HG03135 (cell line): Measurements from ENCODE around the gene BAIAP2L1.
A peak's percentile ranks its signal among the peaks of the same experiment; 100 is the strongest.
"Not testable (repeated sequence)": the region's sequence is repeated elsewhere in the genome, so short reads cannot be mapped to it uniquely, and the experiment has no call there.

Experiments used
- ATAC-seq: cut with Tn5 transposase; IDR thresholded peaks from one replicate; pipeline ENCODE4 v1.9.1; 2021; ENCODE audit warnings: mild to moderate bottlenecking, moderate library complexity; ENCODE audit not compliant: unreplicated experiment

BAIAP2L1 gene, protein sequence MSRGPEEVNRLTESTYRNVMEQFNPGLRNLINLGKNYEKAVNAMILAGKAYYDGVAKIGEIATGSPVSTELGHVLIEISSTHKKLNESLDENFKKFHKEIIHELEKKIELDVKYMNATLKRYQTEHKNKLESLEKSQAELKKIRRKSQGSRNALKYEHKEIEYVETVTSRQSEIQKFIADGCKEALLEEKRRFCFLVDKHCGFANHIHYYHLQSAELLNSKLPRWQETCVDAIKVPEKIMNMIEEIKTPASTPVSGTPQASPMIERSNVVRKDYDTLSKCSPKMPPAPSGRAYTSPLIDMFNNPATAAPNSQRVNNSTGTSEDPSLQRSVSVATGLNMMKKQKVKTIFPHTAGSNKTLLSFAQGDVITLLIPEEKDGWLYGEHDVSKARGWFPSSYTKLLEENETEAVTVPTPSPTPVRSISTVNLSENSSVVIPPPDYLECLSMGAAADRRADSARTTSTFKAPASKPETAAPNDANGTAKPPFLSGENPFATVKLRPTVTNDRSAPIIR

DNA sequence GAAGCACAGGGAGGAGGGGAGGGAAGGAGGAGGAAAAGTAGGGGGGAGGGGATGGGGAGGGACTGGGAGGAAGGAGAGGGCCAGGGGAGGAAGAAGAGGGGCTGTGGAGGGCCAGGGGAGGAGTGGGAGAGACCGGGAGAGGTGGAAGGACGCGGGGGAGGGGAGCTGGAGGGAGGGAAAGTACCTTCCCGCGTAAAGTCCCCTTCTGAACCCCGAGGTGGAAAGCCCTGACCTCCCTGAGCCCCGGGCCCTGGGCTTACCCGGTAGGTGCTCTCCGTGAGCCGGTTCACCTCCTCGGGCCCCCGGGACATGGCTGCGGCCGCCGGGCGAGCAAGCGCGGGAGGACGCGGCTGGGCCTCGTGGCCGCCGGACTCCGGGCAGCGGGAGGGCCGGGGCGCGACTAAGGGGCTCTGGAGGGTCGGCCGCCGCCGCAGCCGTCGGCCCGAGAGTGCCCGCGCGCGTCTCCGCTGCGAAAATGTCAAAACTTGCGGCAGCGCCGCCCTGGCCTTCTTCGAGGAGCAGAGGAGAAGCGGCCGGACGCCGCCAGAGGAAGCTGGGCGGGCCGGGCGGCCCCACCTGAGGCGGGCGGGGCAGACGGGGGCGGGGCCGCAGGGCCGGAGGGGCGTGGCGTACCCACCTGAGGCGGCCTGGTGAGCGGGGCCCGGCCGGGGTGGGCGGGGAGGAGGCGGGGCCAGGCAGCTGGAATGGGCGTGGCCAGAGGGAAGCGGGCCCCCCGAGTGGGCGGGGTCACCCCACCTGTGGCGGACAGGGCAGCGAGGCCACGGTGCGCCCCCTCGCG, at the start of gene BAIAP2L1:
Gene BAIAP2L1 (minus strand): TSS at position 549 of the 799 bp plus-strand sequence. CDS start 238 bp downstream, at position 311.
- peak; percentile 78 for ATAC-seq

DNA sequence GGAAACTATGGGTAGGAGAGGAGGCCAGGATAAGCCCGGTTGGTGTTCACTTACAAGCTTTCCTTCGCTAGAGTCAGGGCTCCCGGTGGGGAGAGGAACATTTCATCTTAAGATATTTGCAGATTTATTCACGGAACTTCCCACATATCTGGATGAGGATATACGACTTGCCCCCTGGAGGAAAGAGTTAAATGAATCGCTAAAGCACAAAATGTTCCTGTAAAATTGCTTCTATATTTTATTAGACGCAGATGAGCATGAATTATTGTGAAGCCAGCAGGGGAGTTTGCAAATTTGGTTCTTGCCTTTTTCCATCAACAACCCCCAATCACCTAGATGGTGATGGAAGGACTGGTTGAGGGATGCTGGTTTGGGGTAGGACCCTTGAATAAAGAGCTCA, 47.9 kb upstream of the BAIAP2L1 start:
- ATAC-seq = no peak

DNA sequence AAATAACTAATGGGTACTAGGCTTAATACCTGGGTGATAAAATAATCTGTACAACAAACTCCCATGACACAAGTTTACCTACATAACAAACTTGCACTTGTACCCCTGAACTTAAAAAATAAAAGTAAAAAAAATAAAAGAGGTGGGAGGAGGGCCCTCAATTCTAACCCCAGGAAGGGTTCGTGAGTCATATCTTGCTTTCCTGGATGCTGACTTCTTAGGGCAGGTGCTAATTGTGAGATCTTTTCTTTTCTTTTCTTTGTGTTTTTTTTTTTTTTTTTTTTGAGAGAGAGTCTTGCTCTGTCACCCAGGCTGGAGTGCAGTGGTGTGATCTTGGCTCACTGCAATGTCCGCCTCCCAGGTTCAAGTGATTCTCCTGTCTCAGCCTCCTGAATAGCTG, 40.1 kb upstream of the BAIAP2L1 start:
- ATAC-seq = not testable (repeated sequence)

DNA sequence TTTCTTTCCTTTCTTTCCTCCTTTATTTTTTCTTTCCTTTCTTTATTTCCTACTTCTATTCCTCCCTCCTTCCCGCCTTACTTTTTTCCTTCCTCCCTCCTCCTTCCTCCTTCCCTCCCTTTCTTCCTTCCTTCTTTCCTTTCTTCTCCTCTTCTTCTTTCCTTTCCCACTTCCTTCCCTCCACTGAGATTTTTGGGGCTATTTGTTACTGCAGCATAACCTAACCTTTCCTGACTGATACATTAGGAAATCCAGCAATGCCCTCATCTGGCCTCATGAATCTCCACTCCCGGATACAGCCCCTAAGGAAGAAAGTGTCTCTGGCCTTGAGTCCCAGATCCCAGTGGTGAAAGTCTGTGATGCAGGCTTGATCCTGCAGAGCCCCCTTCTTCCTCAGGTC, 38.6 kb upstream of the BAIAP2L1 start:
- ATAC-seq = no peak

DNA sequence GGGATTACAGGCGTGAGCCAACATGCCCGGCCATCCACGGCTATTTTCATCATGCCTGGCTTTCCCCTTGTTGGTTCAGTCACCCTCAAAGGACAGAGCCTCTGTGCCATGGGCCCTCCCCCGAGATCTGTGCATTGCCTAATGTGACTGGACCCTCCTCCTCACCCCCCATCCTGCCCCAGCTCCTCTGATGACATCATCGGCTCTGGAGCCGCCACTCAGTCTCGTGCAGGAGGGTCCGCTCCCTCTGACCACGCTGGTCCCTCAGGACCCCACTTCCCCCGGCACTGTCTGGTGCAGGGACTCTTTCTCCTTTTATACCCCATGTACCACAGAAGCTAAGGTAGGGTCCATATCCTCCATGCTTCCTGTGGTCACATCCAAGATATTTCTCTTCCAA, 33.2 kb upstream of the BAIAP2L1 start:
- no peak for ATAC-seq

DNA sequence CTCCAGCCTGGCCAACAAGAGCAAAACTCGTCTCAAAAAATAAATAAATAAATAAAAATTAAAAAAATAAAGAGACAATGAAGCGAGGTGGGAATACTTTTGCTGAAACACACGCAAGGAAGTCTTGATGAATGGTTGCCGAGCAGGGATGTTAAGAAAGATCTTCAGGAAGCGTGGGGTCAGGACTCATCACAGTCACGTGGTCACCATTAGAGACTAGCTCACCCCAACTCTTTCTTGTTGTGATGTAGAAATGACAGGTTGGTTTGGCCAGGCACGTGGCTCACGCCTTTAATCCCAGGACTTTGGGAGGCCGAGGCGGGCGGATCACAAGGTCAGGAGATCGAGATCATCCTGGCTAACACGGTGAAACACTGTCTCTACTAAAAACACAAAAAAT, 28.9 kb upstream of the BAIAP2L1 start:
- no peak for ATAC-seq

DNA sequence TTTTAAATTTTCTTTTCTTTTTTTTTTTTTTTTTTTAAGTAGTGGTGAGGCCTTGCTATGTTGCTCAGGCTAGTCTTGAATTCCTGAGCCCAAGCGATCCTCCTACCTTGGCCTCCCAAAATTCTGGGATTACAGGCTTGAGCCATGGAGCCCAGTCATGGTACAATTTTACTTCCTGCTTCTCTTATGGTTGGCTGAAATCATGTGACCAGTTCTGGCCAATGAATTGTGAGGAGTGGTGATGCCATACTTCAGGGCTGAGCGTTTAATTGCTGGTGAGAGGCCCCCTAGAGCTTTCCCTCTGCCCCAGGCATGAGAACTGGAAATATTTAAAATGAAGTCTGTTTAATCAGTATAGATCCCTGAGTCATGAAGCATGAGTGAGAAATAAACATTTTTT, 22.2 kb upstream of the BAIAP2L1 start:
- ATAC-seq = no peak

DNA sequence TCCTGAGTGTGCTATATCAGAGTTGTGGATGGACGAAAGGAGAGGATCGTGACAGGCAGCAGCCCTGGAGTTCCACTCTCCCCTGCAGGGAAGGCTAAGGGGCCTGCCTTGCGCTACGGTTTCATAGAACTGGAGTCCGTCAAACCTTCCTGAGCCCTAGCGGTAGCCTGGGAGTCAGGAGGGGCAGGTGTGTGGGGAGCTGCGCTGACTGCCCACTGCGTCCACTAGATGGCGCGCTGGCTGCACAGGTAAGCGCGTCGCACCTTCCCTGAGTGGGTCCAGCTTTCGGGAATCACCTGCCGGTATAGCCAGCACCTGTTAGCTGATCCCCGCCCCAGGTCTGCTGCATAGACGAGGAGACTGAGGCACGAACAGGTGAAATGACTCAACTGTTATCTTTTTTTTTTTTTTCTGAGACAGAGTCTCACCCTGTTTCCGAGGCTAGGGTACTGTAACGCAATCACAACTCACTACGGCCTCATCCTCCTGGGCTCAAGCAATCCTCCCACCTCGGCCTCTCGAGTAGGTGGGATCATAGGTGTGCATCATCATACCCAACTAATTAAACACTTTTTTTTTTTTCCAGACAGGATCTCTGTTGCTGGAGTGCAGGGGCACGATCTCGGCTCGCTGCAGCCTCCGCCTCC, 20.2 kb upstream of the BAIAP2L1 start:
- ATAC-seq = no peak

DNA sequence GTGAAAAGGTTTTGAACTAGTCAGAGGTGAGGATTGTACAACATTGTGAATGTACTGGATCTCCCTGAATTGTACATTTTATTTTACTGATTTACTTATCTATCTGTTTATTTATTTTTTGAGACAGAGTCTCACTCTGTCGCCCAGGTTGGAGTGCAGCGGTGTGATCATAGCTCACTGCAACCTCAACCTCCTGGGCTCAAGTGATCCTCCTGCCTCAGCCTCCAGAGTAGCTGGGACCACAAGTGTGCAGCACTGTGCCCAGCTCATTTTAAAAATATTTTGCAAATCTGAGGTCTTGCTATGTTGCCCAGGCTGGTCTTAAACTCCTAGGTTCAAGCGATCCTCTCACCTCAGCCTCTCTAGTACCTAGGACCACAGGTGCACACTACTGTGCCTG, 19.1 kb upstream of the BAIAP2L1 start:
- not testable (repeated sequence) for ATAC-seq

DNA sequence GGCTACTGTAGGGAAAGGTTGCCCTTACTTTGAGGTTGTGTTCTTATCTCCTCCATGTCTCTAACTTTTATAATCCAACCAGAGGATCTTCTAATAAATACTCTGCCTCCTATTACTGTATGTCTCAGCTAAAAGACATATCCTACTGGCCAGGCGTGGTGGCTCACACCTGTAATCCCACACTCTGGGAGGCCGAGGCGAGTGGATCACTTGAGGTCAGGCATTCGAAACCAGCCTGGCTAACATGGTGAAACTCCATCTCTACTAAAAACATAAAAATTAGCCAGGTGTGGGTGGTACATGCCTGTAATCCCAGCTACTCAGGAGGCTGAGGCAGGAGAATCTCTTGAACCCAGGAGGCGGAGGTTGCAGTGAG, 18.4 kb upstream of the BAIAP2L1 start:
- ATAC-seq = not testable (repeated sequence)

DNA sequence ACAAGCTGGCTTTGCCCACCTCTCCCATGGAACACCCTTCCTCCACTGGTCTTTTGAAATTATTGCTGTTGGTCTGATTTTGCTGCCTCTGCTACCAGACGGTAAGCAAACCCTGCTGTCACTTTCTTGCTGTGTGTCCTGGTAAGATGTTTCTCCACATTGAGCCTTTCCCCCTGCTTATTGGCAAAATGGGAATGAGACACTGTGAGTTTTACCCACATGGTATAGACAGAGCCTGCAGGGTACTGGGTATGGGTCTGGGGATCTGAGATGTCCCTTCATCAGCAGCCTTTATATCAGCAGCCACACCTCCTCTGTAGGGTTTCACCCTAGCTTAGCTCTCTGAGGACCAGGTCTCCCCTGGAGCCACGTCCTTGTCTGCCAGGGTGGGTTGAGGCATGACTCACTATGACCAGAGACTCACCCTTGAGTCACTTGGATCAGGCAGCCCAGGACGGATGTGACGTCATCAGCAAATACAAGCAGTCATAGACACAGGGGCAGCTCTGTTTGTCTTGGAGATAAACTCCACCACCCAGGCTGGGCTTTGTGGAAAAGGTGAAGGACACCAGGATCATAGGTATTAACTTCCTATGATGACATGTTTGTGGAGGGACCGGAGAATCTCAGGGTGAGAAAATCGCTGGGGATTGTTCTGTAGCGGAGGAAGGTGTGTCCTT, 17.9 kb upstream of the BAIAP2L1 start:
- ATAC-seq = no peak

DNA sequence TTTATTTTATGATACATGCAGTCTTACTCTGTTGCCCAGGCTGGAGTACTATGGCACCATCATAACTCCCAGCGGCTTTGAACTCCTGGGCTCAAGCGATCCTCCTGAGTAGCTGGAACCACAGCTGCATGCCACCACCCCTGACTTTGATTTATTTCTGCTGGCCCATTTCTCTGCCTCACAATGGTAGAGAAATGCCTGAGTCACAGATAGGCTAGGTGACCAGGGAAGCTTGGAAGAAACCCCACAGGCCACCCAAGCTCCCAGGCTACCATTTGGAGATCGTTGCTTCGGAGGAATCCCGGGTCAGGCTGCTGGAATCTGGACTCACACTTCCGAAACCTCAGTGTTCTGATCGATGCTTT, 17.4 kb upstream of the BAIAP2L1 start:
- no peak for ATAC-seq

DNA sequence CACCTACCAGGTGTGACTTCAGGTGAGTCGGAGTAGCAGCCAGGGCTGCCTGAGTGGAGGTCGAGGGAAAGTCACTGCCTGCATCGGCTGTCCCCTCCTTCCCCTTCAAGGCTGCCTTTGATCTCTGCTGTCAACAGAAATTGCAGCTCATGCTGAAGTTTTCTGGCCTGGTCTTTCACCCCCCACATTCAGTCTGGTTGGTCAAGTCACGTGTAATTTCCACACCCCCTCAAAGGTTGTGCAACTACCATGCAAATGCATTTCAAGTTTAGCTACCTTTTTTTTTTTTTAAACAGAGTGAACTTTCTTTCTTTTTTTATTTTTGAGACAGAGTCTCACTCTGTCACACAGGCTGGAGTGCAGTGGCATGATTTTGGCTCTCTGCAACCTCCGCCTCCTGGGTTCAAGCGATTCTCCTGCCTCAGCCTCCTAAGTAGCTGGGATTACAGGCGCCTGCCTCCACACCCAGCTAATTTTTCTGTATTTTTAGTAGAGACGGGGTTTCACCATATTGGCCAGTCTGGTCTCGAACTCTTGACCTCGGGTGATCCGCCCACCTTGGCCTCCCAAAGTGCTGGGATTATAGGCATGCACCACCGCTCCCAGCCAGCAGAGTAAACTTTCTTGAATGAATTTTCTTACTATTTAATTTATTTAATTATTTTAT, 16.8 kb upstream of the BAIAP2L1 start:
- ATAC-seq = not testable (repeated sequence)

DNA sequence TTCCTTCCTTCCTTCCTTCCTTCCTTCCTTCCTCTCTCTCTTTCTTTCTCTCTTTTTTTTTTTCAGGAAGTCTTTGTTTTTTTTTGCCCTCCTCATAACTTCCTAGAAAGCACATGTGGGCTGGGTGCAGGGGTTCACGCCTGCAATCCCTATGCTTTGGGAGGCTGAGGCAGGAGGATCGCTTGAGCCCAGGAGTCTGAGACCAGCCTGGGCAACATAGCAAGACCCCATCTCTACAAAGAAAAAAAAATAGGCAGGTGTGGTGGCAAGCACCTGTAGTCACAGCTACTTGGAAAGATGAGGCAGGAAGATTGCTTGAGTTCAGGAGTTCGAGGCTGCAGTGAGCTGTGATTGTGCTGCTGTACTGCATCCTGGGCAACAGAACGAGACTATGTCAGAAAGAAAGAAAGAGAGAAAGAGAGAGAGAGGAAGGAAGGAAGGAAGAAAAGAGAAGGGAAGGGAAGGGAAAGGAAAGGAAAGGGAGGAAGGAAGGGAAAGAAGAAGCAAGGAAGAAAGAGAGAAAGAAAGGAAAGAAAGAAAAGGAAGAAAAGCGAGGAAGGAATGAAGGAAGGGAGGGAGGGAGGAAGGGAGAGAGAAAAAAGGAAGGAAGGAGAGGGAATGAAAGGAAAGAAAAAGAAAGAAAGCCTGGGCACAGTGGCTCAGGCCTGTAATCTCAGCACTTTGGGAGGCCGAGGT, 13.5 kb upstream of the BAIAP2L1 start:
- no peak for ATAC-seq

DNA sequence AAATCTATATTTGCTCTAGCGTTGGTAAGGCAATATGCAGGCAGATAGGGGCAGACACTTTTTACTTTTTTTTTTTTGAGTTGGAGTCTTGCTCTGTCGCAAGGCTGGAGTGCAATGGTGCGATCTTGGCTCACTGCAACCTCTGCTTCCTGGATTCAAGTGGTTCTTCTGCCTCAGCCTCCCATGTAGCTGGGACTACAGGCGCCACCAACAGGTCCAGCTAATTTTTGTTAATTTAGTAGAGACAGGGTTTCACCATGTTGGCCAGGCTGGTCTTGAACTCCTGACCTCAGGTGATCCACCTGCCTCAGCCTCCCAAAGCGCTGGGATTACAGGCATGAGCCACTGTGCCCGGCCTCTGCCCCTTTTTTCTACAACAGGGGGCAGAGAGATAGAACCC, 12.8 kb upstream of the BAIAP2L1 start:
- not testable (repeated sequence) for ATAC-seq

DNA sequence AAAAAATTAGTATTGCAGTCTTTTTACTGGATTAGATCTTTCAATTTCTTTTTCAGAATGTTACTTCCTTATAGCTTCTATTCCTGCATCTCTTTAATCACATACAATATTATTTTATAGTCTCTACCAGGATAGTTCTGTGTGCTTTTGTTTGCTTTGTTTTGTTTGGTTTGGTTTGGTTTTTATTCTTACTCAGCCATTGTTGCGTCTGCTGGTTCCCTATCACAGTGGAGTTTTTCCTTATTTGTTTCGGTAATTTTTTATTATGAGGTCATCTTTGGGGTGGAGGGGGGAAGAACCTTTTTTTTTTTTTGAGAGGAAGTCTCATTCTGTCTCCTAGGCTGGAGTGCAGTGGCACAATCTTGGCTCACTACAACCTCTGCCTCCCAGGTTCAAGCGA, 9.0 kb upstream of the BAIAP2L1 start:
- ATAC-seq = no peak

DNA sequence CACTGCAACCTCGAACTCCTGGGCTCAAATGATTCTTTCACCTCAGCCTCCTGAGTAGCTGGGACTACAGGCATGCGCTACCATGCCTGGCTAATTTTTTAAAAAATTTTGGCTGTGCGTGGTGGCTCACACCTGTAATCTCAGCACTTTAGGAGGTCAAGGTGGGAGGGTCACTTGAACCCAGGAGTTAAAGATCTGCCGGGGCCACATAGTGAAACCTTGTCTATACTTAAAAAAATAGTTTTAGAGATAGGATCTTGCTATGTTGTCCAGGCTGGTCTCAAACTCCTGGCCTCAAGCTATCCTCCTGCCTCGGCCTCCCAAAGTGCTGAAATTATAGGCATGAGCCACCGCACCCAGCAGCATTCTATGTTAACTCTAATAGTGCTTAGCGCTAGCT, 7.3 kb upstream of the BAIAP2L1 start:
- not testable (repeated sequence) for ATAC-seq

DNA sequence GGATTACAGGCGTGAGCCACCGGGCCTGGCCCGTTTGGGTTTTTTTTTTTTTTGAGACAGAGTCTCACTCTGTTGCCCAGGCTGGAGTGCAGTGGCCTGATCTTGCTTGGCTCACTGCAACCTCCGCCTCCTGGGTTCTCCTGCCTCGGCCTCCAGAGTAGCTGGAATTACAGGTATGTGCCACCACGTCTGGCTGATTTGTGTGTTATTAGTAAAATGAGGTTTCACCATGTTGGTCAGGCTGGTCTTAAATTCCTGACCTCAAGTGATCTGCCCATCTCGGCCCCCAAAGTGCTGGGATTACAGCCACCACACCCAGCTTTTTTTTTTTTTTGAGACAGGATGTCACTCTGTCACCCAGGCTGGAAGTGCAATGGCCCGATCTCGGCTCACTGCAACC, 5.9 kb upstream of the BAIAP2L1 start:
- no peak for ATAC-seq

DNA sequence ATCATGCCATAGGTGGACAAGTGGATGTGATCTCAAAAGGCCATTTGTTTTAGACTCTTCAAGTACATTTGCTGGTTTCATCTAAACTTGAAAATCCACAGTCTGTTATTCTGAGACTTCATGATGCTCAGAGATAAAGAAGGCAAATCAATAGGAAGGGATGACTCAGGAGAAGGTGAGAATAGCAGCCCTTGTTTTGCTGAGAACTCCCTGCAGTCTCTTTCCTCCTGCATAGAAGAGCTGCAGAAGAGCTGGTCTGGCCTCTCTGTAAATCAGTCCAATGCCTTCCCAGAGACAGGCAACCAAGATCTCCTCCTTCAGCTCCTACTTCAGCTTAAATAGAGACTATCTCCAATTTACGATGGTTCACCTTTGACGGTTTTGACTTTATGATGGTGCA, 4.0 kb upstream of the BAIAP2L1 start:
- ATAC-seq = no peak
